ENCODE measurements around the gene SETBP1.

The SETBP1 gene

GRCh38 chr18:44725300-44726058, 44.8 kb downstream of the SETBP1 start:
- DNase-seq (ENCODE audit: low read depth, low spot score) = no peak
- Histone ChIP-seq H3K36me3 (ENCODE audit: insufficient read depth, low read length) (no peaks in the 10 kb centered on the region), H3K27ac (no peak overlapping the region), H3K4me3 (no peak overlapping the region), H3K9ac (ENCODE audit: insufficient read length) (no peak overlapping the region), H3K9me3 (ENCODE audit: low read depth, low read length) (no peaks in the 10 kb centered on the region)
- TF ChIP-seq EZH2 (IDR thresholded peaks at IDR 0.05) = no peak
- no peak for TF ChIP-seq POLR2AphosphoS5 (IDR thresholded peaks at IDR 0.05; ENCODE audit: borderline replicate concordance, low read depth, low read length)
- no peak for TF ChIP-seq FOXP2 (optimal IDR thresholded peaks at IDR 0.05; ENCODE audit: control extremely low read depth, extremely low read length, insufficient read depth)

- Histone ChIP-seq H3K9ac (ENCODE audit: insufficient read length) (no peak overlapping the region), H3K36me3 (ENCODE audit: insufficient read depth, low read length) (no peaks in the 10 kb centered on the region), H3K27ac (no peak overlapping the region), H3K9me3 (ENCODE audit: low read depth, low read length) (no peaks in the 10 kb centered on the region), H3K4me3 (no peak overlapping the region)
- TF ChIP-seq POLR2AphosphoS5 (IDR thresholded peaks at IDR 0.05; ENCODE audit: borderline replicate concordance, low read depth, low read length) (no peak), FOXP2 (optimal IDR thresholded peaks at IDR 0.05; ENCODE audit: control extremely low read depth, extremely low read length, insufficient read depth) (no peak), EZH2 (IDR thresholded peaks at IDR 0.05) (no peak)
- DNase-seq (ENCODE audit: low read depth, low spot score) = no peak
Measured at GRCh38 chr18:44726059-44726421, 45.4 kb downstream of the SETBP1 start.

GRCh38 chr18:44727291-44727690, 46.6 kb downstream of the SETBP1 start:
- no peak for DNase-seq (ENCODE audit: low read depth, low spot score)
- H3K4me3 ChIP-seq = no peak overlapping the region
- TF ChIP-seq EZH2 (IDR thresholded peaks at IDR 0.05) (no peak), POLR2AphosphoS5 (IDR thresholded peaks at IDR 0.05; ENCODE audit: borderline replicate concordance, low read depth, low read length) (no peak), FOXP2 (optimal IDR thresholded peaks at IDR 0.05; ENCODE audit: control extremely low read depth, extremely low read length, insufficient read depth) (no peak)

GRCh38 chr18:44729631-44730101, 49.0 kb downstream of the SETBP1 start:
- H3K36me3 ChIP-seq (ENCODE audit: insufficient read depth, low read length) = no peaks in the 10 kb centered on the region
- no peak overlapping the region for H3K9ac ChIP-seq (ENCODE audit: insufficient read length)
- no peaks in the 10 kb centered on the region for H3K9me3 ChIP-seq (ENCODE audit: low read depth, low read length)
- H3K27ac ChIP-seq = peak overlapping the region; percentile 46; the same call in 1 of the 2 replicates
- TF ChIP-seq FOXP2 (optimal IDR thresholded peaks at IDR 0.05; ENCODE audit: control extremely low read depth, extremely low read length, insufficient read depth) (no peak), POLR2AphosphoS5 (IDR thresholded peaks at IDR 0.05; ENCODE audit: borderline replicate concordance, low read depth, low read length) (no peak), EZH2 (IDR thresholded peaks at IDR 0.05) (no peak)
- H3K4me3 ChIP-seq = 0 out of 2 replicates have a peak overlapping the region, but pooled peaks have one; percentile 24
- DNase-seq (ENCODE audit: low read depth, low spot score) = peak; percentile 37

More at GRCh38 chr18:44727291-44727690, 46.6 kb downstream of the SETBP1 start:
- Histone ChIP-seq H3K36me3 (ENCODE audit: insufficient read depth, low read length) (no peaks in the 10 kb centered on the region), H3K27ac (no peak overlapping the region), H3K9ac (ENCODE audit: insufficient read length) (no peak overlapping the region), H3K9me3 (ENCODE audit: low read depth, low read length) (no peaks in the 10 kb centered on the region)

GRCh38 chr18:44730803-44731529, 50.3 kb downstream of the SETBP1 start:
- no peak for TF ChIP-seq FOXP2 (optimal IDR thresholded peaks at IDR 0.05; ENCODE audit: control extremely low read depth, extremely low read length, insufficient read depth)
- TF ChIP-seq POLR2AphosphoS5 (IDR thresholded peaks at IDR 0.05; ENCODE audit: borderline replicate concordance, low read depth, low read length) = no peak
- no peak for TF ChIP-seq EZH2 (IDR thresholded peaks at IDR 0.05)
- DNase-seq (ENCODE audit: low read depth, low spot score) = no peak
- no peaks in the 10 kb centered on the region for H3K36me3 ChIP-seq (ENCODE audit: insufficient read depth, low read length)
- no peak overlapping the region for H3K27ac ChIP-seq
- no peaks in the 10 kb centered on the region for H3K9me3 ChIP-seq (ENCODE audit: low read depth, low read length)
- no peak overlapping the region for H3K9ac ChIP-seq (ENCODE audit: insufficient read length)
- H3K4me3 ChIP-seq = no peak overlapping the region

- Histone ChIP-seq H3K4me3 (no peak overlapping the region), H3K36me3 (ENCODE audit: insufficient read depth, low read length) (no peaks in the 10 kb centered on the region), H3K27ac (no peak overlapping the region), H3K9ac (ENCODE audit: insufficient read length) (no peak overlapping the region), H3K9me3 (ENCODE audit: low read depth, low read length) (no peaks in the 10 kb centered on the region)
- DNase-seq (ENCODE audit: low read depth, low spot score) = no peak
- no peak for TF ChIP-seq POLR2AphosphoS5 (IDR thresholded peaks at IDR 0.05; ENCODE audit: borderline replicate concordance, low read depth, low read length)
- no peak for TF ChIP-seq FOXP2 (optimal IDR thresholded peaks at IDR 0.05; ENCODE audit: control extremely low read depth, extremely low read length, insufficient read depth)
- TF ChIP-seq EZH2 (IDR thresholded peaks at IDR 0.05) = no peak
Measured at GRCh38 chr18:44731530-44732237, 51.0 kb downstream of the SETBP1 start.

- H3K9me3 ChIP-seq (ENCODE audit: low read depth, low read length) = no peaks in the 10 kb centered on the region
- H3K27ac ChIP-seq = no peak overlapping the region
- TF ChIP-seq FOXP2 (optimal IDR thresholded peaks at IDR 0.05; ENCODE audit: control extremely low read depth, extremely low read length, insufficient read depth) = no peak
- TF ChIP-seq EZH2 (IDR thresholded peaks at IDR 0.05) = no peak
- TF ChIP-seq POLR2AphosphoS5 (IDR thresholded peaks at IDR 0.05; ENCODE audit: borderline replicate concordance, low read depth, low read length) = no peak
- DNase-seq (ENCODE audit: low read depth, low spot score) = no peak
- no peak overlapping the region for H3K9ac ChIP-seq (ENCODE audit: insufficient read length)
- no peaks in the 10 kb centered on the region for H3K36me3 ChIP-seq (ENCODE audit: insufficient read depth, low read length)
- no peak overlapping the region for H3K4me3 ChIP-seq
Measured at GRCh38 chr18:44732238-44732563, 51.5 kb downstream of the SETBP1 start.

GRCh38 chr18:44732599-44732998, 51.9 kb downstream of the SETBP1 start:
- DNase-seq (ENCODE audit: low read depth, low spot score) = no peak
- Histone ChIP-seq H3K27ac (no peak overlapping the region), H3K9me3 (ENCODE audit: low read depth, low read length) (no peaks in the 10 kb centered on the region), H3K9ac (ENCODE audit: insufficient read length) (no peak overlapping the region), H3K4me3 (no peak overlapping the region), H3K36me3 (ENCODE audit: insufficient read depth, low read length) (no peaks in the 10 kb centered on the region)
- TF ChIP-seq POLR2AphosphoS5 (IDR thresholded peaks at IDR 0.05; ENCODE audit: borderline replicate concordance, low read depth, low read length) = no peak

Data from SK-N-MC (cell line).